HG03060 (cell line): Measurements from ENCODE around the gene FAM76A.

ENCODE experiments used
- ATAC-seq: cut with Tn5 transposase; IDR thresholded peaks from one replicate; pipeline ENCODE4 v1.9.1; 2021; ENCODE audit warnings: low read depth, moderate number of reproducible peaks; ENCODE audit not compliant: unreplicated experiment

Gene FAM76A

GRCh38 chr1:27719286-27720251 lies 6.2 kb upstream of the FAM76A start:
- ATAC-seq: no peak

GRCh38 chr1:27724961-27725373 lies 794 bp upstream of the FAM76A start:
- no peak for ATAC-seq

GRCh38 chr1:27726173-27727044 lies 648 bp downstream of the FAM76A start:
- peak; percentile 8 for ATAC-seq

- no peak for ATAC-seq
Observed at GRCh38 chr1:27727126-27727525, 1.4 kb downstream of the FAM76A start.

- ATAC-seq: no peak
Observed at GRCh38 chr1:27736252-27736651, 10.5 kb downstream of the FAM76A start.

- no peak for ATAC-seq
Observed at GRCh38 chr1:27741121-27741520, 15.4 kb downstream of the FAM76A start.

- ATAC-seq: no peak
Observed at GRCh38 chr1:27744556-27744955, 18.8 kb downstream of the FAM76A start.

GRCh38 chr1:27745466-27745865 lies 19.7 kb downstream of the FAM76A start:
- ATAC-seq: no peak

GRCh38 chr1:27752360-27752759 lies 26.6 kb downstream of the FAM76A start:
- ATAC-seq: no peak

- no peak for ATAC-seq
Observed at GRCh38 chr1:27755286-27755685, 29.5 kb downstream of the FAM76A start.

GRCh38 chr1:27755865-27756264 lies 30.1 kb downstream of the FAM76A start:
- ATAC-seq: no peak

- ATAC-seq: no peak
Observed at GRCh38 chr1:27759236-27759635, 33.5 kb downstream of the FAM76A start.

GRCh38 chr1:27760426-27760825 lies 34.7 kb downstream of the FAM76A start:
- no peak for ATAC-seq

- ATAC-seq: no peak
Observed at GRCh38 chr1:27762033-27762432, 36.3 kb downstream of the FAM76A start.

GRCh38 chr1:27763358-27763757 lies 37.6 kb downstream of the FAM76A start:
- no peak for ATAC-seq

GRCh38 chr1:27770293-27770830 lies 44.6 kb downstream of the FAM76A start:
- no peak for ATAC-seq

- ATAC-seq: no peak
Observed at GRCh38 chr1:27772036-27772931, 46.5 kb downstream of the FAM76A start.

GRCh38 chr1:27772932-27773825 lies 47.4 kb downstream of the FAM76A start, which contains the start of gene STX12:
TSS of gene STX12 (plus strand) at chr1:27773219. CDS start at chr1:27773308, 89 bp downstream.
- peak; percentile 91 for ATAC-seq
